ELR (cell line): ENCODE measurements around the gene CDKN2B.
A peak's percentile ranks its signal among the peaks of the same experiment; 100 is the strongest.

Experiments
- DNase-seq: peaks from one replicate; pipeline ENCODE4 v3.0.0-alpha.2; 2015; ENCODE audit warnings: low read depth

The CDKN2B gene

GRCh38 chr9:21993893-21994555 is 15.1 kb downstream of the CDKN2B start, which contains the start of gene CDKN2A:
Gene CDKN2A (minus strand): TSS chr9:21994392.
- DNase-seq: peak; percentile 83

GRCh38 chr9:21993007-21993406 is 16.1 kb downstream of the CDKN2B start:
- no peak for DNase-seq

- no peak for DNase-seq
These were observed 17.8 kb downstream of the CDKN2B start for GRCh38 chr9:21991072-21991959.

GRCh38 chr9:21989440-21990189 is 19.5 kb downstream of the CDKN2B start:
- DNase-seq: no peak

- DNase-seq: no peak
These were observed 20.8 kb downstream of the CDKN2B start for GRCh38 chr9:21988056-21988990.

GRCh38 chr9:21985964-21986667 is 23.0 kb downstream of the CDKN2B start:
- no peak for DNase-seq

- DNase-seq: no peak
These were observed 25.0 kb downstream of the CDKN2B start for GRCh38 chr9:21984101-21984500.

- no peak for DNase-seq
These were observed 25.6 kb downstream of the CDKN2B start for GRCh38 chr9:21983561-21983935.

- no peak for DNase-seq
These were observed 26.1 kb downstream of the CDKN2B start for GRCh38 chr9:21982861-21983560.

- DNase-seq: no peak
These were observed 26.7 kb downstream of the CDKN2B start for GRCh38 chr9:21982391-21982790.

- DNase-seq: no peak
These were observed 32.7 kb downstream of the CDKN2B start for GRCh38 chr9:21976334-21976875.

- peak; percentile 95 for DNase-seq
These were observed 34.2 kb downstream of the CDKN2B start for GRCh38 chr9:21974722-21975409.

GRCh38 chr9:21974343-21974721 is 34.8 kb downstream of the CDKN2B start:
- DNase-seq: peak; percentile 76

- DNase-seq: no peak
These were observed 36.7 kb downstream of the CDKN2B start for GRCh38 chr9:21972361-21972760.

GRCh38 chr9:21970800-21971640 is 38.1 kb downstream of the CDKN2B start:
- DNase-seq: no peak

GRCh38 chr9:21969951-21970799 is 38.9 kb downstream of the CDKN2B start:
- no peak for DNase-seq
